ELR (cell line): ENCODE data around the gene PSENEN.

ENCODE experiments used
- DNase-seq: peaks from one replicate; pipeline ENCODE4 v3.0.0-alpha.2; 2015; ENCODE audit warnings: low read depth

The PSENEN gene

DNA sequence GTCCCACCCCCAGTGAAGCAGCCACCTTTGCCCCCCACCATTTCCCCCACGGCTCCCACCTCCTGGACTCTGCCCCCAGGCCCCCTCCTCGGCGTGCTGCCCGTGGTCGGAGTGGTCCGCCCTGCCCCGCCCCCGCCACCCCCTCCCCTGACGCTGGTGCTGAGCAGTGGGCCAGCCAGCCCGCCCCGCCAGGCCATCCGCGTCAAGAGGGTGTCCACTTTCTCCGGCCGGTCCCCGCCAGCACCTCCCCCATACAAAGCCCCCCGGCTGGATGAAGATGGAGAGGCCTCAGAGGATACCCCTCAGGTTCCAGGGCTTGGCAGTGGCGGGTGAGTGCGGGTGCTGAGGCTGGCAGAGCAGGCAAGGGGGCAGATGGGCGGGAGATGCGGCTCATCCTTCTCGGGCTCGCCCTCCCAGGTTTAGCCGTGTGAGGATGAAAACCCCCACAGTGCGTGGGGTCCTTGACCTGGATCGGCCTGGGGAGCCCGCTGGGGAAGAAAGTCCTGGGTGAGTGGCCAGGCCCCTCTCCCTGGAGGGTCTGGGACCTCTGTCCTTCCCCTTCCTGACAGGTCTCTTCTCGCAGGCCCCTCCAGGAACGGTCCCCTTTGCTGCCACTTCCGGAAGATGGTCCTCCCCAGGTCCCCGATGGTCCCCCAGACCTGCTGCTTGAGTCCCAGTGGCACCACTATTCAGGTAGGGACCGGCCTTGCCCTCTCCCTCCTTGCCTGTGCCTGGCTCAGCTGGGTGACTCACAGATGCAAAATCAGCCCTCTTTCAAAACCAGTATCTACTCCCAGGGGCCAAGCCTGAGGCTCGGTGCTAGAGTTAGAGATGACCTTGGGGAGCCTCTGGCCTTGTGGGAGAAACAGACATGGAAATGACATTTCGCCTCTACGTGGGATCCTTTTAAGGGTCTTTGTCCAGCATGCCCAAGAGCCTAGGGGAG lies 12.0 kb upstream of the PSENEN start:
- no peak for DNase-seq

DNA sequence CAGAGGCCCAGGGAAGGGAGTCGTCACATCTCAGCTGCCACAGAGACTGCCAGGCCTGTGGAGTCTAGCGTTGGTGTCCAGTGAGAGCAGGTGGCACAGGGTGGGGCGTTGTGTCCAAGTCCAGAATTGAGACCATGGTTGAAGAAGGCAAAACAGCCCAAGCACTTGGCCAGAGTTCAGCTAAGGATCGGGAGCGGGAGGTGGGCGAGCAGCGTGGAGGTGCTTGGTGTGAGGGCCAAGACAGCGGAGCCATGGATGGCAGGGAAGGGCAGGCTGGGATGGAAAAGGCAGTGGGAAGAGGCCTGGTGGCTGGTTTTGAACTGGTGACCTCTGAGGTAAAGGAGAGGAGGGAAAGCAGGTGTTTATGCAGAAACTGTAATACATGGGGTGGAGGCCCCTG lies 11.2 kb upstream of the PSENEN start:
- DNase-seq: no peak

DNA sequence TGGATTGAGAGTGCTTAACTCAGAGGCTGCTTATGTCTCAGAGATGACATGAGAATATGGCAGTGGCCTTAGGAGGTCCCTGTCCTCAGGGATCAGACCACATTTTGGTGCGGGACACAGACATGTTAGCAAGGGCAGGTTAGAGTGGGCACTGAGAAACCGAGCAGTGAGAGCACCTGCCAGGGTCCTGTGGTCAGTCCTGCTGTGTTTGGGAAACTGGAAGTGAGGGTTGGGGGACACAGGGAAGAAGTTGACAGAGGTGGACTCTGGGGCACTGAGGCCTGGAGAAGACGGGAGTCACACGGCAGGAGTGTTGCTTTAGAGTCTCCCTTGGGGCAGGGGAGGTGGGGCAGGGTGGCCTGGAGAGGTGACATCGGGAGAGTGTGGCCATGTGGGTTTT lies 10.6 kb upstream of the PSENEN start:
- DNase-seq: no peak

DNA sequence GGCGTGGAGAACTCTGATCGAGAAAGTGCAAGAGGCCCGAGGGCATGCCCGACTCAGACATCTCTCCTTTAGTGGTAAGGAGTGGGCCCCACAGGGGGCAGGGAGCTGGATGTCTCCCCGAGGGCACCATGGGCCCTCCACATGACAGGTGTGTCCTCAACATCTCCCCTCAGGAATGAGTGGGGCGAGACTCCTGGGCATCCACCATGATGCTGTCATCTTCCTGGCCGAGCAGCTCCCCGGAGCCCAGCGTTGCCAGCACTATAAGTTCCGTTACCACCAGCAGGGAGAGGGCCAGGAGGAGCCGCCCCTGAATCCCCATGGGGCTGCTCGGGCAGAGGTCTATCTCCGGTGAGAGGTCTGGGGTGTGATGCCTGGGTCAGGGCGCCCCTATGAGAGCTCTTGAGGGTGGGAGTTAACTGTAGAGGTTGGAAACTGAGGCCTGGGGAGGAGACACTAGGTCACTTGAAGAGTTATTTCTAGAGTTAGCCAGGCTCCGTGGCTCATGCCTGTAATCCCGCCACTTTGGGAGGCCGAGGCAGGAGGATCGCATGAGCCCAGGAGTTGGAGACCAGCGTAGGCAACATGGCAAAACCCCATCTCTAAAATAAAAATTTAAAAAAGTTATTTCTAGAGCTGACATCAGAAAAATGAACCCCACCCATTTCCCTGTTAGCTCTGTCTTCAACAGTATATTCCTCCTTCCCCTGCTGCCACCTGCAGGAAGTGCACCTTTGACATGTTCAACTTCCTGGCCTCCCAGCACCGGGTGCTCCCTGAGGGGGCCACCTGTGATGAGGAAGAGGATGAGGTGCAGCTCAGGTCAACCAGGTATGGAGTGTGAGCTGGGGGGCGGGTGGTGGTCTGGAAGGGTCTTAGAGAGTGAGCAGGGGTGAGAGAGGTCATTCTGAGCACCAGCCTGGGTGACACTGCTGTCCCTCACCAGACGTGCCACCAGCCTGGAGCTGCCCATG lies 8.3 kb upstream of the PSENEN start:
- DNase-seq: peak; percentile 39

DNA sequence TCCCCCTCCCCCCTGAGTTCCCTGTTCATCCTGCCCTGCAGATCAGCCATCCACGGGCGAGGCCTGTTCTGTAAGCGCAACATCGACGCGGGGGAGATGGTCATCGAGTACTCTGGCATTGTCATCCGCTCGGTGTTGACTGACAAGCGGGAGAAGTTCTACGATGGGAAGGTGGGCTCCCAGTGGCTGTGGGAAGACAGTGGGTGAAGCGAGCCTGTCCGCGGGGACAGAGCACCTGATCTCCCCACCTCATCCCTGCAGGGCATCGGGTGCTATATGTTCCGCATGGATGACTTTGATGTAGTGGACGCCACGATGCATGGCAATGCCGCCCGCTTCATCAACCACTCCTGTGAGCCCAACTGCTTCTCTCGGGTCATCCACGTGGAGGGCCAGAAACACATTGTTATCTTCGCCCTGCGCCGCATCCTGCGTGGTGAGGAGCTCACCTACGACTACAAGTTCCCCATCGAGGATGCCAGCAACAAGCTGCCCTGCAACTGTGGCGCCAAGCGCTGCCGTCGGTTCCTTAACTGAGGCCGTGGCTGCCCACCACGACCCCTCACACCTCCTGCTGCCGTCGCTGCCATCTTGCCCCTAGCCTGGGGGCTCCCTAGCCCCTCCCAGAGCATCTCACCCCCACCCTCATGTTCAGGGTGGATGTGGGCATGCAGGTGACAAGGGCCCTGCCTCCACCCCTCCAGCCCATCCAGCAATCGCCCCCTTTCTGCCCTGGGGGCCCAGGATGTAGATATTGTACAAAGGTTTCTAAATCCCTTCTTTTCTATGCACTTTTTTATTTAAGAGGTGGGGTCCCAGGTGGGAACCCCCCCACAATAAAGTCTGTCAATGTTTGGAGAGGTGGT lies 7.2 kb upstream of the PSENEN start:
- DNase-seq: no peak

DNA sequence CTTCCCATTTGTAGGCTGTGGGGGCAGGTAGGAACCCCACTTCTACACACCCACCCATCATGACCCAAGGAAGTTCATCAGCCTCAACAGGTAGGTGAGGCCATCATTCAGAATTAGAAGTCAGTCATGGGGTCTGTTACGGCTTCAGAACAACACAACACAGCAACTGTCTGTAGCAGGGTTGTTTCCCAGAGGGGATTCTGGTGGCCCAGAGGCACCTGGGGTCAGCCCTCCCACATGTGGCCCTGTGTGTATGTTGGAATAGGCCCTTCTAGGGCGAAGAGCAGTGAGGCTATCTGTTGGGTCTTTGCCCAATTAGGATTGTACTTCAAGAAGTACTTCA lies 6.6 kb upstream of the PSENEN start:
- DNase-seq: no peak

DNA sequence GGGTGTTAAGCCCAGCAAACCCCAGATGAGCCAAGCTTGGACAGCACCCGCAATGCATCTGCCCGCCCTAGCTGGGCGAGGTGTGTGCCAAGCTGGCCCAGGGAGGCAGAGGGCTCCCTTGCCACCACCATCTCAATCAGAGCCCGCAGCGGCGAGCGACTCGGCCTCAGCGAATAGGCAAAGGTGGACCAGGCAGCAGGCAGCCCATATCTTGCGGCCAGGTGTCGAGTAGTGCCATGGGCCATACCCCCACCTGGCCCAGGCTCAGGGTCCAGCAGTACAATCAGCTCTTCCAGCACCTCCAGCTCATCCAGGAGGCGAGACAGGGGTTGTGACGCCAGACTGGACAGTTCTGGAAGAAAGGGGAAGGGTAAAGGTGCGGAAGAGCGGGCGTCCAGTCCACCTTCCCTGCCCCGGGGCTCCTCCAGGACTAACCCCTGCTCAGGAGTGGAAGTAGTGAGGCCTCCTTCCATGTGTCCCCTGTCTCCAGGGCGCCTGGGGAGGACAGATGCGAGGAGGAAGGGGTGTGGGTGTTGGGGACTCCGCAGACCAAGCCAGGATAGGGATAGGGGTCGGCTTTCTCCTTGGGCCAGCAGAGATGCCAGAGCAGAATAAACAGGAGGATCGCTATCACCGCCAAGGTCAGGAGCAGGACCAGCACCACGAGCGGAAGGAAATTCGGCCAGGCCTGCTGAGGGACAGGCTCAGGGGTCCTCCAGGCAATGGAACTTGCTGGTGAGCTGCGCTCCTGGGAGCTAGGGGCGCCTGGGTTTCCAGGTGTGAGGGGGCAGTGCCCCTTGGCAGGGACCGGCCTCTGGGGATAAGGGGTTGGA lies 6.0 kb upstream of the PSENEN start:
- no peak for DNase-seq

DNA sequence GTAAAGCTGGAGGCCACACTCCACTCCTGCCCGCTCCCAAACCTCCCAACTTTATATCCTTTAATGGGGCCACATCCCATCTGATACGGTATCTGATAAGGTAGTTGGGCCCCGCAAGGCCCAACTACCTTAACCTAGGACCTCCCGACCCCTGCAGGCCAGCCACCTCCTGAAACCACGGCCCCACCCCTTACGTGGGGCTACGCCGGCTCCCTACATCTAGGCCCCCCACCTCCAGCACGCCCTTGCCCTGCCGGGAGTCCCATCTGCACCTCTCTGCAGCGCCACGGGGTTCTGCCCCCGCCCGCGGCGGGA lies 5.4 kb upstream of the PSENEN start:
- no peak for DNase-seq

DNA sequence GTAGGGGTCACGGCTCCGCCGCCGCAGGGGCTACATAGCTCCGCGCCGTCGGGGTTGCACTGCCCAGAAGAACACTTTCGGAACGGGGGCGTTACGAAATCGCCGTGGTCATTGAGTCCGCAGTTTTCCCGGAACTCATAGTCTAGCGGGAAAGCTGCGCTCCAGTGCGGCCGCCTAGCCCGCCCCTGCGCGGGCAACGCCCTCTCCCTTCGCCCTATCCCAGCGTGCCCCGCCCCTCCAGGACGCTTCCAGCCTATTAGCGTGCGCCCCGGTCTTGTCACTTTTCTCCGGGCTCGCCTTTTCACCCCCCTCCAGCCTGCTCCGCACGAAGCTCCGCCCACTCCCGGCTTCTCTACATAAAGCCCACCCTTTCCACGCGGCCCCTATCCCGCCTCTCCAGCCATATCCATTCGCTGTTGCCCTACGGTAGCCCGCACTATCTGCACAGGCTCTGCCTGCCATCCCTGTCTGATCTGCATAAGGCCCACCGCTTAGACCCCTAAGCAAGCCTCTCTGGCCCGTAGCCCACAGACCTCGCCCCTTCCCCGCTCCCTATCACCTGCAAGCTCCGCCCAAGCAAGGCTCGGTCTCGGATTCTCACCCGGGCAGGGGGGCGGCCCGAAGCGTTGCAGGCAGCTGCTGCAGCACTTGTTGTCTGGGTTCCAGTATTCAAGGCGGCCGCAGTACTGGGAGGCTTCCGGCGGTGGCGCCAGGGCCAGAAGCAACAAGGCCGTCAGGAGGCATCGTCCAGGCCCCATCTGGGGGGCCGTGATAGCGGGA lies 4.8 kb upstream of the PSENEN start:
- DNase-seq: peak; percentile 98

DNA sequence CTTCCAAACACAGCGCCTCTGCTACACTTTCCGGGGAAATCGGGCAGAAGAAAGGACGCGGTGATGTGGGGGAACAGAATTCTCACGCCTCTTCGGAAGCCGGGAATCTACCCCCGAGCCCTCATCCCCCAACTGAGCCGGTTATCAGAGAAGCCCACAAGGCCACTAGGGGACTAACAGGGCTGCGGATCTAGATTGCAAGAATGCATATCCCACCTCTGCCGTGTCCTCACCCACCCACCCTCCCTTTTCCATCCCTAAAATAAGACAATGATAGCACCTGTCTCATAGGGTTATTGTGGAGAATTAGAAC lies 4.3 kb upstream of the PSENEN start:
- DNase-seq: no peak

DNA sequence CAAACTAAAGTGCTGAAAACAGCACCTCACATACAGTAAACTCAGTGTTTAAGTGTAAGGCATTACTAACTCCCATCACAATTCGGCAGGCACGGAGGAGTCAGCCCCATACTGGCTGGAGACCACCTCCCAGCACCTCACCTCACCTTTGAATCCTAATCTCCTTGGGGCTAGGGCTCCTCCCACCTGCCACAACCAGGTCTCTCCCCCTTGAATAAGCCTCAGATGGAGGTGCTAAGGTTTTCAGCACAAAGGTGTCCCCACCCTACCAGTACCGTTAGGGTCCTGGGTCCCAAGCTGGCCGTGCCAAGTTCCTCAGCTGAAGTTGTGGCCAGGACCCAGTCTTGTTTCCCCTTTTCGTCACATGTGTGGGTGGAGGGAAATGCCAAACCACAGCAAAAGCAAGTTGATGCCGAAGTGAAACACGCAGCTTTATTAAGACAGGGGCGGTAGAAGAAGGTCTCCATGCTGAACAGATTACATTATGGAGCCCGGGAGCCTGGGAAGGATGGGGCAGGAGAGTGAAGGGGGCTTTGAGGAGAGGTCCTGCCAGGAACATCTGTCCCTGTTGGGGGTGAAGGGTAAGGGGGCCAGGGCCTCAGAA lies 3.2 kb upstream of the PSENEN start, which contains the start of gene IGFLR1:
TSS of gene IGFLR1 (minus strand) at position 332 of the 604 bp plus-strand sequence. CDS start 1,272 bp downstream, outside the sequence.
- no peak for DNase-seq

DNA sequence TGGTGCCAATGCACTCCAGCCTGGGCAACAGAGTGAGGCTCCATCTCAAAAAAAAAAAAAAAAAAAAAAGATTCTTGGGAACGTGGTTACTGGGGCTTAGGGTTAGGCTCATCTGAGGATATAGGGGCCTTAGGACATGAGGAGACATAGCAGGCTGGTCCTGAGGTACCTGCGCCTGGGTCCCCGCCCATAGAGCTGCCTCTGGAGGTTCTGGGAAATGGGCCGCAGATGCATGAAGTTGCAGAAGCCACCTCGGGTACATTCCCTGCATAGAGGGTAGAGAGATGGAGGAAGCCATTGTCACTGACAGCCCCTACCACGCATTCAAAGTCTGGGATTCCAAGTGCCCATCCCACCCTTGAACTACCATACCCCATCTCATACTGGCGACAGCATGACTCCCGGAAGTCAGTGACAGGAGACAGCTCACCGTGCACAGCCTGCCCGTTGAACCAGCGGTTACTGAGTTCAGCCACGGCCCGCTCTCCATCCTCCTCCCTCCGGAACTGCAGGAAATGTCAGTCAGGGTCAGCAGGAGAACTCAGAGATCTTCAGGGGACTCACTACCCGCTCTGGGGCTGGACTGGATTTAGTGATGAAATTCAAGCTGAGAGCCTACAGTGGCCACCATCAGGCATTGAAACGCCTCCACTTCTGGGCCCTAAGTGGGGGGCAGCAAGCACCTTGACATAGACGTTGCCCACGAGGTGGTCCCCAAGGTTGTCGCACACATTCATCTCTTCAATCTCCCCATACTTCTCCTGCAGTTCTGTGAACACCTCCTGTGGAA lies 1.6 kb upstream of the PSENEN start:
- DNase-seq: no peak

DNA sequence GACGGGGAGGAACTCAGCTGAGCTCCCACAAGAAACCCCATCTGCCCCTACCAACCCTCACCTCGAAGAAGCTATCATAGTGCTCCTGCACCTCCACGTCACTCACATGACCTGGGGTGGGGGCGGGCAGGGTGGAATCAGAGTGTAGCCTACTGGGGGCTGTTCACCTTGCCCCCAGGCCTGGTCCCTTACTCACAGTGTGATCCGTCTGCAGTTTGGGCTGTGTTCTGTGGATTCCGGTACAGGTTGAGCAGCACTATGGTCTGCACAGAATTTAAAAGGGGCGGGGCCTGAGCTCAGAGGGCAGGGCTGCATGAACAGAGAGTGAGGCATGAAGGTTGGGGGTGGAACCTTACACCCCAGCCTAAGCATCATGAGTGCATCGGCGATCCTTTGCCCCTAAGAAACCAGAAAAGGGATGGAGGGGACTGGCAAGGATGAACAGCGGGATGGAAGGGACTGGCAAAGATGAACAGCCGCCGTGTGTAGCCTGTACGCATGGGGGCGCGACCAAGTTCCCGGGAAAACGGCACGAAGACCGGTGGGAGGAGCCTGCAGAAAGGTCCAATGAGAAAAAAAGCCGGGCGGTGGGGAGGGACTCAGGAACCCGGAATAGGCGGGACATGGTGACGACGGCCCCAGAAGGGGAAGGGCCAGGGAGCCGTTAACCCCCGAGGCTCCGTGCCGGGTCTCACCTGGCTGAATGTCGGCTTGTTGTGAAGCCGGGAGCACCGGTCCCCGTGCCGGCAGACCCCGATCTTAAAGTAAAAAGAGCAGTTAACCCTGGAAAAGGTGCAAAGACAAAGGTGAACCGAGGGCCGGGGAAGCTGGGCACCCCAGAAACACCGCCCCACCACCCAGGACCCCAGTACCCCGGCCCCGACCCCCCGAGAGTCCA lies 772 bp upstream of the PSENEN start:
- peak; percentile 98 for DNase-seq

DNA sequence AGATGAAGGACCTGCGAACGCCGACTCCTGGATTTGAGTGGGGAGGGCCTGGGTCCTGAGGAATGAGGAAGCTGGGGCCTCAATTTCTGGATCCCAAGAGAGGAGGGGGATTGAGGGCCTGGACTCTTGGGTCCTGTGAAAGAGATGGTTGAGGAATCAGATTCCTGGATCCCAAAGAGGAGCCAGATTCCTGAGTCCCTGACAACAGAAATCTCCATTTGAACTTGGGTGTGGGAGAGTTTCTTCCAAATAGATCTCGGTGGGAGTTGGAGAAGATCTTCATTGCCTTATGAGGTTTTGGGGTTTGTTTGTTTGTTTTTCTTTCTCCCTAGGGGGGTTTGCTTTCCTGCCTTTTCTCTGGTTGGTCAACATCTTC lies 624 bp downstream of the PSENEN start:
- no peak for DNase-seq

DNA sequence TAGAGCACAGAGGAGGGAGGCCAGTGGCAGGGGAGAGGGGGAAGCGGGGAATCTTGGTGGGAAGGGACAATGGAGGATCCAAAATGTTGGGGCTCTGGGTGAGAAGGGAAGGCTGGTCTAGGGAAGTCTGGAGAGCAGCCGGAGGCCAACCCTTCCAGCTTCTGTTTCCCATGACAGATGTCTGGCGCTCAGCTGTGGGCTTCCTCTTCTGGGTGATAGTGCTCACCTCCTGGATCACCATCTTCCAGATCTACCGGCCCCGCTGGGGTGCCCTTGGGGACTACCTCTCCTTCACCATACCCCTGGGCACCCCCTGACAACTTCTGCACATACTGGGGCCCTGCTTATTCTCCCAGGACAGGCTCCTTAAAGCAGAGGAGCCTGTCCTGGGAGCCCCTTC lies 1.1 kb downstream of the PSENEN start:
- no peak for DNase-seq

DNA sequence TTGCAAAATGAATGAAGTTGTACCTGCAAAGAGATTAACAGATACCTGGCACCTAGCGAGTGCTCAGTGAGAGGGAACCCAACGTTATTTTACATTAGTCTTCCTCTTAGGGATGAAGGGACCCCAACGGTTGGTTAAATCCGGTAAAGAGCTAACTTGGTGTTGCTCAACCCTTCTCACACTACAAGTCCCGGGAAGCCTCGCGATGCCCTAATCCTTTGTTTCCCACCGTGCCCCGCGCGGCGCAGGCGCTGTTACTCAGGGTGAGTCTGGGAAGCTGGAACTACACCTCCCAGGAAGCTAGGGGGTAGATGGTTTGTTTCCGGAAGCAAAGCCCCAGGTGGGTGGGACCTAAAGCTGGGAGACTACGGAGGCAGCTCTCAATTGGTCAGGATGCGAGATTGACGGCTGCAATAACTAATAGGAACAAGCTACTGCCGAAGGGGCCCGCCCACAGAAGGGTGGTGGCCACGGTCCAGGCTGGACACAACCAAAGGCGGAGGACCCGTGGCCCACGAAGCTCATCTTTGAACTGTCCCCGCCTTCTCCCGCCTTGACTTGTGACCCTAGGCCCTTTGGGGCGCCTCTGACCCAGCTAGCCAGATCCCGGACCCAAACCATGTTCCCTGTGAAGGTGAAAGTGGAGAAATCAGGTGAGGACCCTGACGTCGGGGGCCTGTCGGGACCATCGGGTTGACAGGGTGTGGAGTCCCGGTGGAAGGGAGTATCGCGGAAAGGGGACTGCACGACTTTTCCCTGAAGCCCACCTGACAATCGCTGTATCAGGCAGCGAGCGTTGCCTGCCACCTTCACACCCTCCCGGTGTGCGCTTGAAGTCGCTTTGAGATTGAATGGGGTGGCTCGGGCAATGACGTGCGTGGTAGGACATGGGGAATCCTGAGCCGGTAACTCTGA lies 2.9 kb downstream of the PSENEN start, which contains the start of gene LIN37:
TSS of gene LIN37 (plus strand) at position 471 of the 915 bp plus-strand sequence. CDS start at position 620, 149 bp downstream.
- peak; percentile 99 for DNase-seq

DNA sequence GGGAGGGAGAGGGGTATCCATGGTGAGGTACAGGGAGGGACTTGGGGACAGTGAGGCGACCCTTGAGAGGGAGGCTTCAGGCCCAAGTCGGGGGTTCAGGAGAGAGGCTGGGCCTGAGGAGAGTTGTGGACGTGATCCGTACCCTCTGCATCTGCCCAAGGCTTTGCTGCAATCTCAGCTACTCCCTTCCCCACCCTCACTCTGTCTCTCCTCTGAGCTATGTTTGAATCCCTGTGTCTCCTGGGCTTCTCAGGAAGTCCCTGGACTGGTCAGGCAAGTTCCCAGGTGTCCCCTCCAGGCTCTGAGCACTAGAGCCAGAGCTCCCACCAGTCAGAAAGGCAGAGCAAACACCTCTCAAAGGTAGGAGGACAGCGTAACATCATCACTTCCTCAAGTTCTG lies 4.7 kb downstream of the PSENEN start:
- no peak for DNase-seq
